Measurements from ENCODE around the gene WWP2. TPM values are rescaled to one million over a fixed set of nuclear protein-coding genes. Genes with fewer than 3 reads are reported as not detected.

Gene WWP2
- total and polyA plus RNA-seq, 9 donors = 22.5 to 49.4 (median 39.3) TPM

- TF ChIP-seq POLR2A (IDR thresholded peaks at IDR 0.05) (no peak), CTCF (IDR thresholded peaks at IDR 0.05) (no peak), EP300 (IDR thresholded peaks at IDR 0.05) (no peak)
- DNase-seq = no peak
- peaks cover 3% of the 10 kb centered on the region for H3K4me1 ChIP-seq (ENCODE audit: insufficient read depth)
Measured at GRCh38 chr16:69769404-69769803, 7.3 kb downstream of the WWP2 start.

GRCh38 chr16:69771651-69771967, 9.5 kb downstream of the WWP2 start:
- 95 to 99% (median 96%) methylated on average over 2 of the region's 2 CpGs for WGBS, 3 donors

More at GRCh38 chr16:69769404-69769803, 7.3 kb downstream of the WWP2 start:
- WGBS, 3 donors = 29 to 59% (median 41%) methylated on average over 2 of the region's 2 CpGs
- no peak overlapping the region for H3K4me3 ChIP-seq
- no peaks in the 10 kb centered on the region for H3K9me3 ChIP-seq
- intact Hi-C loops (cut with DNase I) = no loop called here
- H3K27ac ChIP-seq = no peak overlapping the region
- no peaks in the 10 kb centered on the region for H3K36me3 ChIP-seq
- no peaks in the 10 kb centered on the region for H3K27me3 ChIP-seq

GRCh38 chr16:69773260-69773947, 11.3 kb downstream of the WWP2 start:
- no peak overlapping the region for H3K4me3 ChIP-seq
- no peaks in the 10 kb centered on the region for H3K27me3 ChIP-seq
- H3K27ac ChIP-seq = no peak overlapping the region
- intact Hi-C loops (cut with DNase I) = loop anchor here in 1 of 4 donors (10.0 kb wide), 1 partner anchor 889 kb away; no protein-coding TSS in a partner anchor
- H3K36me3 ChIP-seq = no peaks in the 10 kb centered on the region
- H3K9me3 ChIP-seq = no peaks in the 10 kb centered on the region
- peaks cover 3% of the 10 kb centered on the region for H3K4me1 ChIP-seq (ENCODE audit: insufficient read depth)
- 79 to 83% (median 80%) methylated on average over 6 of the region's 6 CpGs for WGBS, 3 donors
- TF ChIP-seq POLR2A (IDR thresholded peaks at IDR 0.05) = no peak
- TF ChIP-seq CTCF (IDR thresholded peaks at IDR 0.05) = no peak
- no peak for TF ChIP-seq EP300 (IDR thresholded peaks at IDR 0.05)
- DNase-seq = no peak

More at GRCh38 chr16:69771651-69771967, 9.5 kb downstream of the WWP2 start:
- Histone ChIP-seq H3K9me3 (no peaks in the 10 kb centered on the region), H3K36me3 (no peaks in the 10 kb centered on the region), H3K4me1 (ENCODE audit: insufficient read depth) (peaks cover 3% of the 10 kb centered on the region), H3K27me3 (no peaks in the 10 kb centered on the region), H3K4me3 (no peak overlapping the region), H3K27ac (no peak overlapping the region)
- no peak for DNase-seq
- intact Hi-C loops (cut with DNase I) = loop anchor here in 1 of 4 donors (10.0 kb wide), 1 partner anchor 887 kb away; no protein-coding TSS in a partner anchor
- TF ChIP-seq EP300 (IDR thresholded peaks at IDR 0.05) (no peak), CTCF (IDR thresholded peaks at IDR 0.05) (no peak)

GRCh38 chr16:69775563-69775962, 13.4 kb downstream of the WWP2 start:
- peaks cover 3% of the 10 kb centered on the region for H3K4me1 ChIP-seq (ENCODE audit: insufficient read depth)
- no peaks in the 10 kb centered on the region for H3K36me3 ChIP-seq
- H3K27ac ChIP-seq = no peak overlapping the region
- H3K4me3 ChIP-seq = no peak overlapping the region
- H3K9me3 ChIP-seq = no peaks in the 10 kb centered on the region
- TF ChIP-seq EP300 (IDR thresholded peaks at IDR 0.05) = no peak
- no peak for TF ChIP-seq CTCF (IDR thresholded peaks at IDR 0.05)
- no peak for TF ChIP-seq POLR2A (IDR thresholded peaks at IDR 0.05)
- DNase-seq = no peak
- intact Hi-C loops (cut with DNase I) = loop anchor here in 1 of 4 donors (10.0 kb wide), 1 partner anchor 891 kb away; no protein-coding TSS in a partner anchor
- no peaks in the 10 kb centered on the region for H3K27me3 ChIP-seq

Data from ovary (tissue), 9 donors.